GM12878 (cell line): ENCODE results near the gene CHSY3. TPM values are rescaled to one million over a fixed set of nuclear protein-coding genes. Genes with fewer than 3 reads are reported as not detected.

Experiments used
- ATAC-seq: fragments of 200-7000 bp; cut with Tn5 transposase; 3 replicates; pipeline ENCODE4 v1.9.1; 2020; ENCODE audit warnings: mild to moderate bottlenecking, moderate library complexity
- BruUV-seq: library from RNA; stranded (reverse); fragments of 400-500 nt; replicated peaks from 2 replicates; lab custom pipeline; 2021; lab: Mats Ljungman, UMichigan
- CTCF ChIA-PET: fragments of 300-600 bp; sonication (Branson Sonifier 250); formaldehyde crosslinking; extraction: SDS; loops from one replicate; lab custom pipeline; 2021; ENCODE audit warnings: inconsistent platforms; lab: Yijun Ruan, JAX
- POLR2A ChIA-PET: fragments of 350-600 bp; formaldehyde crosslinking; extraction: SDS; loops from one replicate; lab custom pipeline; 2021; ENCODE audit warnings: inconsistent platforms; lab: Charles Lee
- RAD21 ChIA-PET: fragments of 300-600 bp; sonication (Branson Sonifier 250); formaldehyde crosslinking; loops from one replicate; lab custom pipeline; 2023; ENCODE audit warnings: antibody characterized with exemption; ENCODE audit not compliant: unreplicated experiment; lab: Charles Lee
- SMC1A ChIA-PET: fragments of 300-600 bp; sonication (Branson Sonifier 250); formaldehyde crosslinking; loops from one replicate; lab custom pipeline; 2023; ENCODE audit not compliant: unreplicated experiment, uncharacterized antibody; lab: Charles Lee
- DNase-seq: peaks from one replicate; pipeline ENCODE4 v3.0.0-alpha.2; 2011; ENCODE audit warnings: low read depth, low spot score
- FAIRE-seq: peaks from 3 replicates; lab custom pipeline; 2011; peaks lifted over from hg19 to GRCh38; lab: Jason Lieb, UNC
- H2AFZ ChIP-seq: 2 replicates; pipeline ENCODE4 v1.6.0; 2011; ENCODE audit warnings: low read depth, low read length, control low read depth; ENCODE audit not compliant: control insufficient read depth
- H3K27ac ChIP-seq: 2 replicates; pipeline ENCODE4 v1.5.1; 2011; ENCODE audit warnings: control low read depth; ENCODE audit not compliant: control insufficient read depth, insufficient read depth
- H3K27me3 ChIP-seq, 2 experiments: replicated peaks in 1 of 2; 2 replicates each; pipeline versions ENCODE4 v1.6.0 to v1.6.1; 2011; ENCODE audit warnings: low read length in 1 of 2; ENCODE audit not compliant: control insufficient read depth in 2 of 2, insufficient read depth in 2 of 2
- H3K36me3 ChIP-seq, 2 experiments: 2 replicates each; pipeline ENCODE4 v1.5.1; 2011; ENCODE audit warnings: low read length in 1 of 2; ENCODE audit not compliant: control insufficient read depth in 2 of 2, insufficient read depth in 2 of 2
- H3K4me1 ChIP-seq: 2 replicates; pipeline ENCODE4 v1.6.1; 2011; ENCODE audit warnings: mild to moderate bottlenecking, low read length, moderate library complexity, mixed read lengths; ENCODE audit not compliant: control insufficient read depth, insufficient read depth
- H3K4me2 ChIP-seq: 2 replicates; pipeline ENCODE4 v1.6.0; 2011; ENCODE audit warnings: control low read depth; ENCODE audit not compliant: control insufficient read depth, insufficient read depth
- H3K4me3 ChIP-seq: fragments of 200-600 bp; sonication (generic); 2 replicates; pipeline ENCODE4 v1.5.1; 2016
- H3K79me2 ChIP-seq: 2 replicates; pipeline ENCODE4 v1.6.0; 2011; ENCODE audit warnings: low read length; ENCODE audit not compliant: control insufficient read depth, insufficient read depth
- H3K9ac ChIP-seq: 2 replicates; pipeline ENCODE4 v1.8.0; 2011; ENCODE audit warnings: low read length, control low read depth, mixed read lengths; ENCODE audit not compliant: control insufficient read depth, insufficient read depth
- H3K9me3 ChIP-seq: replicated peaks from 3 replicates; pipeline ENCODE4 v1.5.1; 2011; ENCODE audit warnings: mild to moderate bottlenecking, low read length; ENCODE audit not compliant: control insufficient read depth, insufficient read depth
- H4K20me1 ChIP-seq: 2 replicates; pipeline ENCODE4 v1.6.0; 2011; ENCODE audit not compliant: control insufficient read depth, insufficient read depth
- HDAC2 ChIP-seq: fragments of 200-600 bp; sonication (generic); IDR thresholded peaks from 2 replicates; pipeline ENCODE4 v1.6.1; 2017
- JUNB ChIP-seq: IDR thresholded peaks from 2 replicates; pipeline ENCODE4 v1.6.1; 2016; ENCODE audit warnings: antibody characterized with exemption, mild to moderate bottlenecking
- NFYB ChIP-seq: IDR thresholded peaks from 2 replicates; pipeline ENCODE4 v1.6.1; 2011; ENCODE audit warnings: low read depth, mild to moderate bottlenecking, low read length, improper control_type of control experiment, moderate library complexity; ENCODE audit not compliant: insufficient read depth
- PAX5 ChIP-seq: IDR thresholded peaks from 2 replicates; pipeline ENCODE4 v1.6.1; 2011; ENCODE audit warnings: low read depth, low read length, borderline replicate concordance
- POLR2AphosphoS2 ChIP-seq: IDR thresholded peaks from 2 replicates; pipeline ENCODE4 v1.6.1; 2011; ENCODE audit warnings: low read depth, mild to moderate bottlenecking, low read length, improper control_type of control experiment, moderate library complexity
- RELB ChIP-seq: fragments of 450-650 bp; IDR thresholded peaks from 2 replicates; pipeline ENCODE4 v1.6.1; 2017; ENCODE audit warnings: low read depth, mild to moderate bottlenecking, moderate library complexity
- RFX5 ChIP-seq: IDR thresholded peaks from 2 replicates; pipeline ENCODE4 v1.6.1; 2011; ENCODE audit warnings: low read depth, low read length, improper control_type of control experiment
- SIN3A ChIP-seq: IDR thresholded peaks from 2 replicates; pipeline ENCODE4 v1.6.1; 2012; ENCODE audit warnings: low read depth, low read length, improper control_type of control experiment
- SIX5 ChIP-seq: IDR thresholded peaks from 2 replicates; pipeline ENCODE4 v1.6.1; 2011; ENCODE audit warnings: mild to moderate bottlenecking, low read depth, low read length, moderate library complexity; ENCODE audit not compliant: severe bottlenecking
- SMAD5 ChIP-seq: IDR thresholded peaks from 2 replicates; pipeline ENCODE4 v1.6.1; 2016; ENCODE audit warnings: antibody characterized with exemption, low read depth
- SMC3 ChIP-seq: IDR thresholded peaks from 2 replicates; pipeline ENCODE4 v1.6.1; 2011; ENCODE audit warnings: low read length, improper control_type of control experiment, borderline replicate concordance
- SREBF2 ChIP-seq: IDR thresholded peaks from 2 replicates; pipeline ENCODE4 v1.6.1; 2012; ENCODE audit warnings: mild to moderate bottlenecking, low read length
- USF1 ChIP-seq: IDR thresholded peaks from 2 replicates; pipeline ENCODE4 v1.6.1; 2011; ENCODE audit warnings: borderline replicate concordance, low read depth, mild to moderate bottlenecking, moderate library complexity, mixed read lengths, low read length; ENCODE audit not compliant: insufficient read depth; ENCODE audit errors: extremely low read length
- WGBS: methylation state at CpG from one replicate; pipeline ENCODE4 v1.1.6; 2016; ENCODE audit warnings: low lambda C conversion rate; ENCODE audit not compliant: insufficient replicate concordance, insufficient coverage; ENCODE audit errors: missing lambda C conversion rate; 5-methylcytosine and 5-hydroxymethylcytosine counted together
- in situ Hi-C: fragments of 300-500 bp; cut with MboI; formaldehyde crosslinking; loops from 9 replicates; pipeline ENCODE4 v1.14.3; 2018; ENCODE audit warnings: mixed read lengths
- intact Hi-C: fragments of 100-400 bp; cut with micrococcal nuclease; formaldehyde crosslinking; loops from one replicate; pipeline ENCODE4 v1.14.2; 2022; ENCODE audit not compliant: unreplicated experiment
- polyA plus RNA-seq, 11 experiments: library from polyadenylated mRNA; depleted of rRNA in 4 of 11; unstranded in 6 of 11; stranded (reverse) in 5 of 11; fragments of >200 nt; fragmentation: Nextera tagmentation in 4 of 11; fragmentation: Illumina TruSeq in 1 of 11; extraction: Ambion mirVana in 4 of 11; extraction: Trizol in 1 of 11; gene quantifications; 1 replicate in 1 of 11; 2 replicates in 10 of 11; pipeline versions ENCODE4 v1.2.1 to v1.2.3, GENCODE V29; 2011 to 2016; ENCODE audit warnings: inconsistent platforms in 2 of 11, missing spikeins in 2 of 11, low read depth in 1 of 11
- total RNA-seq, 4 experiments: library from RNA; depleted of rRNA in 3 of 4; stranded (reverse); fragments of >200 nt in 3 of 4; fragmentation: Illumina TruSeq in 1 of 4; extraction: Trizol in 1 of 4; gene quantifications; 2 replicates each; pipeline versions ENCODE4 v1.2.1 to v1.2.3, GENCODE V29; 2013 to 2021
- TF ChIP-seq, protein P1 (sequence below): IDR thresholded peaks from 2 replicates; pipeline ENCODE4 v1.6.1; 2012; ENCODE audit warnings: low read depth, low read length, improper control_type of control experiment
- TF ChIP-seq, protein P2 (sequence below): IDR thresholded peaks from 2 replicates; pipeline ENCODE4 v1.6.1; 2011; ENCODE audit warnings: mild to moderate bottlenecking, low read depth, low read length, moderate library complexity; ENCODE audit not compliant: insufficient replicate concordance

Gene CHSY3
- total and polyA plus RNA-seq, 10 of the 15 experiments (the other 5 are each of a cell fraction or from before 2014, with no cell fraction given), result not detected

GRCh38 chr5:129906177-129906887 lies 2.1 kb downstream of the CHSY3 start:
- 15% methylated on average over 20 of the region's 20 CpGs for WGBS

More at GRCh38 chr5:129906177-129906887, 2.1 kb downstream of the CHSY3 start:
- in situ Hi-C loops (no loop called here), intact Hi-C loops (loop anchor here (10.0 kb wide), 1 partner anchor 248 kb away; no protein-coding TSS in a partner anchor)
- Histone ChIP-seq H3K4me2 (no peak overlapping the region), H3K4me1 (no peaks in the 10 kb centered on the region), H2AFZ (no peak overlapping the region), H3K4me3 (no peak overlapping the region), H3K36me3 (no peaks in the 10 kb centered on the region), H3K9ac (no peak overlapping the region), H3K27ac (no peak overlapping the region), H4K20me1 (no peaks in the 10 kb centered on the region), H3K79me2 (no peaks in the 10 kb centered on the region), H3K27me3 (peaks cover 6 to 10% of the 10 kb centered on the region in 2 experiments; a peak in 3 of 4 replicates), H3K9me3 (no peaks in the 10 kb centered on the region)
- ChIA-PET POLR2A (no interaction called here), SMC1A (no interaction called here), RAD21 (no interaction called here), CTCF (no interaction called here)
- DNase-seq, result no peak
- TF ChIP-seq SIN3A, result no peak
- no peak for TF ChIP-seq USF1
- no peak for TF ChIP-seq PAX5
- no peak for TF ChIP-seq SIX5
- no peak for TF ChIP-seq RELB
- TF ChIP-seq POLR2AphosphoS2, result no peak
- no peak for TF ChIP-seq SMAD5
- TF ChIP-seq, protein P1, sequence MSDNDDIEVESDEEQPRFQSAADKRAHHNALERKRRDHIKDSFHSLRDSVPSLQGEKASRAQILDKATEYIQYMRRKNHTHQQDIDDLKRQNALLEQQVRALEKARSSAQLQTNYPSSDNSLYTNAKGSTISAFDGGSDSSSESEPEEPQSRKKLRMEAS, result no peak
- TF ChIP-seq SREBF2, result no peak
- TF ChIP-seq HDAC2, result no peak
- no peak for TF ChIP-seq NFYB
- TF ChIP-seq RFX5, result no peak
- no peak for TF ChIP-seq SMC3
- TF ChIP-seq, protein P2, sequence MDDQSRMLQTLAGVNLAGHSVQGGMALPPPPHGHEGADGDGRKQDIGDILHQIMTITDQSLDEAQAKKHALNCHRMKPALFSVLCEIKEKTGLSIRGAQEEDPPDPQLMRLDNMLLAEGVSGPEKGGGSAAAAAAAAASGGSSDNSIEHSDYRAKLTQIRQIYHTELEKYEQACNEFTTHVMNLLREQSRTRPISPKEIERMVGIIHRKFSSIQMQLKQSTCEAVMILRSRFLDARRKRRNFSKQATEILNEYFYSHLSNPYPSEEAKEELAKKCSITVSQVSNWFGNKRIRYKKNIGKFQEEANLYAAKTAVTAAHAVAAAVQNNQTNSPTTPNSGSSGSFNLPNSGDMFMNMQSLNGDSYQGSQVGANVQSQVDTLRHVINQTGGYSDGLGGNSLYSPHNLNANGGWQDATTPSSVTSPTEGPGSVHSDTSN, result no peak
- TF ChIP-seq JUNB, result no peak
- BruUV-seq, result no TSS peak
- no peak for ATAC-seq
- no peak for FAIRE-seq
